GM21381 (cell line): Measurements from ENCODE around the gene BATF3.
"Not testable (repeated sequence)": the region's sequence is repeated elsewhere in the genome, so short reads cannot be mapped to it uniquely, and the experiment has no call there.

Experiments used
- ATAC-seq: cut with Tn5 transposase; IDR thresholded peaks from one replicate; pipeline ENCODE4 v1.9.1; 2021; ENCODE audit warnings: mild to moderate bottlenecking, moderate library complexity; ENCODE audit not compliant: unreplicated experiment

Gene BATF3

GRCh38 chr1:212665241-212666115 lies 34.2 kb downstream of the BATF3 start:
- peak; percentile 83 for ATAC-seq

- ATAC-seq: no peak
Observed at GRCh38 chr1:212664409-212665199, 35.0 kb downstream of the BATF3 start.

GRCh38 chr1:212658250-212658649 lies 41.4 kb downstream of the BATF3 start:
- not testable (repeated sequence) for ATAC-seq

GRCh38 chr1:212656730-212657129 lies 42.9 kb downstream of the BATF3 start:
- no peak for ATAC-seq

GRCh38 chr1:212655668-212656440 lies 43.8 kb downstream of the BATF3 start:
- no peak for ATAC-seq

GRCh38 chr1:212652609-212653008 lies 47.0 kb downstream of the BATF3 start:
- ATAC-seq: no peak

GRCh38 chr1:212651977-212652376 lies 47.7 kb downstream of the BATF3 start:
- ATAC-seq: no peak

GRCh38 chr1:212651521-212651920 lies 48.1 kb downstream of the BATF3 start:
- ATAC-seq: no peak

GRCh38 chr1:212650228-212650627 lies 49.4 kb downstream of the BATF3 start:
- no peak for ATAC-seq

- ATAC-seq: no peak
Observed at GRCh38 chr1:212649020-212649419, 50.6 kb downstream of the BATF3 start.

GRCh38 chr1:212648431-212648830 lies 51.2 kb downstream of the BATF3 start:
- ATAC-seq: no peak

GRCh38 chr1:212647004-212647403 lies 52.6 kb downstream of the BATF3 start:
- ATAC-seq: no peak

GRCh38 chr1:212646588-212646987 lies 53.1 kb downstream of the BATF3 start:
- ATAC-seq: no peak

- ATAC-seq: no peak
Observed at GRCh38 chr1:212645546-212646543, 53.8 kb downstream of the BATF3 start.

GRCh38 chr1:212644866-212645545 lies 54.6 kb downstream of the BATF3 start:
- no peak for ATAC-seq

GRCh38 chr1:212643877-212644276 lies 55.8 kb downstream of the BATF3 start:
- no peak for ATAC-seq

- no peak for ATAC-seq
Observed at GRCh38 chr1:212641956-212642355, 57.7 kb downstream of the BATF3 start.

- no peak for ATAC-seq
Observed at GRCh38 chr1:212640223-212640878, 59.3 kb downstream of the BATF3 start.

- not testable (repeated sequence) for ATAC-seq
Observed at GRCh38 chr1:212639524-212639923, 60.1 kb downstream of the BATF3 start.
